Stimulated activated CD4-positive, alpha-beta T cell treated with anti-CD3 and anti-CD28 coated beads, TNF-alpha, amount 100 ng/mL, for 24 hours (primary cell): ENCODE results near the gene CNTNAP5.

Experiments used
- DNase-seq, 3 experiments: peaks; one replicate each; pipeline ENCODE4 v3.0.0-alpha.2; 2020; ENCODE audit warnings: low read depth in 3 of 3

Gene CNTNAP5

DNA sequence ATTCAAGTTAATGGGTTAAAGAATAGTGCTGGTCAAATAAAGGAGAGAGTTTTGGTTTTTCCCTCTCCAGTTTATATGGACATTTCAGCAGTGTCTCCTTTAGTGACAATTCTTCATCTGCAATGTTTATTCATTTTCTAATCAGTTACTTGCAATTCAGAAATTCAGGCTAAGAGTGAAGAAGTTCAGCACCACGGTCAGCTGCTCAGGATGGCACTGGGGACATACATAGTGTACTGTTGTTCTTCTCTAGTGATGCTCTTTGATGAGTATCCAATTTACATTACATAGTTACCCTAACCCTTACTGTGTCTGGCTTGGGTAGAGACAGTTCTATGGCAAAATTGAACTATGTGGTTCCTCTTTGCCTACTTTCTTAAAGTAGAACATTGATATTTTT lies 412.7 kb downstream of the CNTNAP5 start:
- no peak for DNase-seq

DNA sequence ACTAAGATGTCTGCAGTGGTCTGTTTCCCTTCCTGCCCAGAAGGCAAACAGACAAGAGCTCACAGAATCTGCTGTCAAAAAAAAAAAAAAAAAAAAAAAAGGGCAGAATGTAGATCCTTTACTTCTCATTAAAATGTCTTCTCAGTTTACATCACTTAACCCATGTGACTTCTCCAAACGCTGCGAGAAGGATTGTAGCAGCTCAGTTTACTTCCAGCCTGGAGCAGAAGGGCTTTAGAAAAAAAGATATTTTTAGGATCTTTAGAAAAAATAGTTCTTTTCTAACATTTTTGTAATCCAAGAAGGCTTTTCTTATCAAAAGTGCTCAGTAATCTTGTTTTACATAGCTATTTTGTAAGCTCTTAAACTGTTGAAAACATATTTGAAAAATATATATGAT lies 425.4 kb downstream of the CNTNAP5 start:
- DNase-seq = no peak

DNA sequence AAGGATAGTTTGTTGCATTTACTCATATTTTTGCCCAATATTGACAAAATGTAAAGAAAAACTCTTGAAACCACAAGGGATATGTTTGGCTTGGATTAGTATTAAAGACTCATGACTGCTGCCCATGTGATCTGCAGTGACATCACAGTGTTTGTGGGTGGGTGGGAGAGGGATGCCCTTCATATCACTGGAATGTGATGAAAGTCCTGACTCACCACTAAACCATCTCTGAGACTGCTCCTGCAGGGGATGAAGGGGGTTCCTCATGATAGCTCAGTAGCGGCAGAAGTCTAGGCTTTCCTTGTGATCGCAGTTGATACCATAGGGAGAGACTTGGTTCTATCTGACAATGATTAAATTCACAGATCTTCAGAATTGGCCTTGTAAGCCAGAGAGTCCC lies 451.2 kb downstream of the CNTNAP5 start:
- DNase-seq = no peak

DNA sequence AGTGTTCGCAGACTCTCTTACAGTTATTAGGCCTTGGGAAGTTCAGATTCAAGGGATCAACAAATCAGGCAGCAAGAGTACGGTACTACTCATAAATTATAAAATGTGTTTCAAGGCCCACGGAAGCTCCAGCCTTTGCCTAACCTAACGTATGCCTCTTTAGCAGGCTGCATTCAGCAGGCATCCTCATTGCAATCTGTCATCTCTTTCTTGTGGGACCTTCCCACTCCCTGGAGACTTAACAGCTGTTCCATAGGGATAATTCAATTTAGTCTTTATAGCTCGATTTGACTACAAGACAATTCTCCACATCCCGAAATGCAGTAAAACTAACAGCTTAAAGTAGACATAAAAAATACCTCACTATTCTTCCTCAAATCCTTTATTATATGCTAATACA lies 453.7 kb downstream of the CNTNAP5 start:
- no peak for DNase-seq

DNA sequence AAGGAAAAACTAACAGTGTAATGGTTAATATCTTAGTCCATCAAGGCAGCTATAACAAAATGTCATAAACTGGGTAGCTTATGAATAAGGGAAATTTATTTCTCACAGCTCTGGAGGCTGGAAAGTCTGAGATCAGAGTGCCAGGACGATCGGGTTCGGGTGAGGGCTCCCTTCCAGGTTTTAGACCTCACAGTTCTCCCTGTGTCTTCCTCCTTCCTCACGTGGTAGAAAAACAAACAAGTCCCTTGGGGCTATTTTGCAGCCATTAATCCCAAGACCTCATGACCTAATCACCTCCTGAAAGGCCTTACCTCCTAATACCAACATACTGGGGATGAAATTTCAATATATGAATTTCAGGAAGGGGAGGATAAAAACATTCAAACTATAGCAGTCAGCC lies 455.9 kb downstream of the CNTNAP5 start:
- no peak for DNase-seq

DNA sequence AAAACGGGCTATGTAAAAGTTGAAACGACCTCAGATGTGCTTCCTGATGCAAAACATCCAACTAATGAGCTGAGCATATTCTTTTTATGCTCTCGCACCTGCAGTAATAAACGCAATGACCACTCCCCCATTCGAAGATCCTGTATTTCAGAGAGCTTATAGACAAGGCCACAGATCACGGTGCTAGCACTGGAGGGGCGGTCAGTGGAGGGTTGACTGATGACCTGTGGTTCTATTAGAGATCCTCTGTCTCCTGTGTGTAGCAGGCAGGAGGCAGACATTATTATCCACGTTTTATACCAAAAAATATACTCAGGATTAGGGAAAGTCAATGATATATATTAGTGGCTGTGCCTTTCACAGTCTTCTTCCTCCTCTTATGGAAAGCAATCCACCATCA lies 457.0 kb downstream of the CNTNAP5 start:
- no peak for DNase-seq

DNA sequence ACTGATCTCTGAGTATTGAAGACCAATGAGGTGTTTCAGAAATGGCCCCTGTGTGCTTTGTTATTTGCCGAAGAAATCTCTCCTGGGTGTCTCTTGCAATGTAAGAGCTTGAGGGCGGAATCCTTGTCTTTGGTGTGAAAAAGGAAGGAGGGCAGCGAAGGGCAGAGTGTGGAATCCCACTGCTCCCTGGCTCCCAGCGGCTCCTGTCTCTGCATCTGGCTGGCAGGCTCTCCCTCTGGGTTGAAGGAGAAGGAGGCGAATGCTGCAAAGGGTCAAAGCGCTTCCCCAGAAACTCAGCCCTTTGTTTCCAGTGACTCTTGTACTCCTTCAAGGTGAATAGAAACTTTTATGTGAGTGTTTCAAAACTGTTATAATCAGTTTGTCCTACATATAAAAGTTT lies 457.5 kb downstream of the CNTNAP5 start:
- no peak for DNase-seq

DNA sequence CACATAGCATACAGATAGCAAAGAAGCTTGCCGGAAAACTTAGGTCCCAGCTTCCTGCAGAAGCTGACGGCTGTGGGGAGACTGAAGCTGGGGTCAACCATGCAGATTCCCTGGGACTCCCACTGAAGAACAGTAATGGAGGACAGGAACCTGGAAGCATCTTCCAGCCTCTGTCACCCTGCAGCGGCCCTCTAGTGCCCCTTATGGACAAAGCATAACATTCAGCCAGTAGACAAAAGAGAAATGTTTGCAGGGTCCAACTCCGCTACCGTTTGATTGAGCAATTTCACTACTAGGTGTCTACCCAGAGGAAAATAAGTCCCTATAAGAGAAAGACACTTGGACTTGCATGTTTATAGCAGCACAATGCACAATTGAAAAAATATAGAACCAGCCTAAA lies 460.6 kb downstream of the CNTNAP5 start:
- DNase-seq = no peak

DNA sequence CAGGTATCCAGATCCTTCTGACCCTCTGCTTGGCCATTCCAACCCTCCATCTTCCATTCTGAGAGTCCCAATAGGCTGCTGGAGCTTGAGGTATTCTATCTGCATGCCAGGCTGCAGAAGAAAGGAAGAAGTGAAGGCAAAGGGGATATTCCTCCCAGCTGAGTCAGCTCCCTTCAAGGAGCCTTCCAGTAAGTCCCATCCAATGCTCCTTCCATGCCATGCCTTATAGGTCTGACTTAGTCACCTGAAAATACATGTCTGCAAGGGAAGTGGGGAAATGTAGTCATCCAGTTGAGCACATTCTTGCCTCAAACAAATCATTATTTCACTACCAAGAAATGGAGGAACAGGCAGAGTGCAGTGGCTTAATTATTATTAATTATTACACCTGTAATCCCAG lies 464.6 kb downstream of the CNTNAP5 start:
- no peak for DNase-seq

DNA sequence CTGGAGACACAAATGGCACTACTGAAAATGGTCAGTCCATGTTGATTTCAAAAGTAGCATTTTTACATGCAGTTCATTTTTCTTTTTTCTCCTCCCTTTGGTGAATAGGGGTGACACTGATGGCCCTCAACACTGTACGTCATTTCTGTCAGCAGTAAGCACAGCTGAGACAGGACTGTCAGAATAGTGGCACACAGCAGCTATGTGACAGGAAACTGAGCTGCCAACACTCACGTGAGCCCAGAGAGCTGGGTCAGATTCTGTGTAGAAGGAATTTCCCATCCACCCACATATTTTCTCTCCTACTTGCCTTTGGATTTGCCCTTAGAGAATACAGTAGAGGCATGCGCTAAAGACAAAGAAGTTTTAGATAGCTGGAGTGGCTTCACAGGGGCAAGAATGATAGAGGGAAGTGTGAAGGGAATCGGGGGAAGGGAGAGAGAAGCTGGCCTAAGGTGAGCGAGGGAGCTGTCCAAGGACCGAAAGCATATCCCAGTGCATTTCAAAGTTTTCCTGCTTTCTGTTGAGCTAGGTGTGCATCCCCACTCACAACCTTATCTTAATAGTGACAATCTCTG lies 476.6 kb downstream of the CNTNAP5 start:
- DNase-seq = no peak

DNA sequence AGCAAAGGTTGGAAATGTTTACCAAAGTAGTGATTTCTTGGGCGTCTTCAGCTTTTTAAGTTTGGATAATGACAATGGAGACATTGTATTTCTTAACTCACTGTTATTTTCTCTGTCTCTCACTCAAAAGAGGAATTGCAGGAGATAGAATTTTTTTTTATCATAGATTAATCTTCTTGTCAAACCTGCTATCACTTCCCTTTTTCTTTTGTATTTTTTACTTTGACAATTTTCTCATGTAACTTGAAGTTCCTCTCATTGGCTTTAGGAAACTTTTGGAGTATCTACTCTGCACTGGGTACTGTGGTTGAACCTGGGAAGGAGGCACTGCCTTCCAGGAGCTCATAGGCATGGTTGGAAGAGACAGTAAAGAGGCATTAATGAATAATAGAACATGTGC lies 489.1 kb downstream of the CNTNAP5 start:
- DNase-seq = no peak

DNA sequence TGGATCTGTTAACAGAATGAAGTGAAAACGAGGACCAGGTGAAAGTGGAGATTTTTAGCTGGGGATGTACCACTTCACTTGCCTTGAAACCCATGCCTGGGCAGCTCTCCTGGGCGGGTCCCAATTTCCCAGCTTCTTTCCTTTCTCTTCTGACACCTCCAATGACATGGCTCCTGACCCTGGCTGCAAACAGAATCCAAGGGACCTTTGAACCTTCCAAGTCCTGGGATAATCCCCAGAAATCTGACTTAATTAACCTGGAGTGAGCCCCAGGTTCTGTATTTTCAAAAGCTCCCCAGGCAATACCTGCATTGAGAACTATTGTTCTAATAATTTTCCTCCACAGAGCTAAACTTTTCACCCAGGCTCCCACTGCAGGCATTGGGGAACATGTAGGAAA lies 495.9 kb downstream of the CNTNAP5 start:
- no peak for DNase-seq

DNA sequence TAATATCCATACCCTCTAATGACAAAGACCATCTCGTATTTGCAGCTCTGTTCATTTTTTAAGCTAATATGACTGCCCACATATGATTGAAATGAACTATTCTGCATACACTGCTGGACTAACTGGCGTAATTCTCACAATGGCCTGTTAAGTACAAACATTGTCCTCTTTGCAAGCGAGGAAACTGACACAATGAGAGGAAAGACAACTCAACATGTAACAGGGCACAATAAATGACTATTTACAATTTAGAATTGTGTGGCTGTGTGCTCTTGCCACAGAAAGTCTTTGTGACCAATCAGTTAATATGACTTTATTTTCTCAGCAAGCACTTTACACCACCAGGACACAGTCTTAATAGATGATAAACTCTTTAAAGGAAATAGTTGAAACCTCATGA lies 498.0 kb downstream of the CNTNAP5 start:
- DNase-seq = no peak

DNA sequence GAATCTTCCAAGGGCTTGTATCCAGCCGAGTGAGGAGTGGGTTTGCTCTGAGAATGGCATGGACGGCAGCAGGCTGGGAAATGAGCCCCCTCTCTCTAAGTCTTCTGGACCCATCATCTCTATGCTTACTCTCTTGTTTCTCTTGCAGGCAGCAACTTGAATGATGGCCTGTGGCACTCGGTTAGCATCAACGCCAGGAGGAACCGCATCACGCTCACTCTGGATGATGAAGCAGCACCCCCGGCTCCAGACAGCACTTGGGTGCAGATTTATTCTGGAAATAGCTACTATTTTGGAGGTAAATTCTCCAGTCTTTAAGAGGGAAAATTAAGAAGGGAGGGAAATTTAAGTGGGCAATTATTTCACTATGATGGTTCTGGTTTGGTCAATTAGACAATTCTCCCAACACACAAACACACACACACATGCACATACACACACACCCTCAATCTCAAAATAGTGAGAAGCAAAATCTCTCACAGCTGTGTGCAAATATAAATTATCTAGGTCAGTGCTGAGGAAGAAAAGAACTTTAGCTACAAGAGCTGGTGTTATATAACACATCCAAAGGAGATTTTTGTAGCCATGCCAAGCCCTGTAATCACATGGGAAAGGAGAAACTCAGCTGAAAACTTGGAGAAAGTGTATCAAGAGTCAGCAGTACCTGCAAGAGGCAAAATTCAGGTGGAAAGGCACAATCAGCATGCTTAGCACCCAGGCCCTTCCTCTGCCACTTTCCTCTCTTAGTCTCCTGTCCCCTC lies 499.2 kb downstream of the CNTNAP5 start:
- DNase-seq = no peak

DNA sequence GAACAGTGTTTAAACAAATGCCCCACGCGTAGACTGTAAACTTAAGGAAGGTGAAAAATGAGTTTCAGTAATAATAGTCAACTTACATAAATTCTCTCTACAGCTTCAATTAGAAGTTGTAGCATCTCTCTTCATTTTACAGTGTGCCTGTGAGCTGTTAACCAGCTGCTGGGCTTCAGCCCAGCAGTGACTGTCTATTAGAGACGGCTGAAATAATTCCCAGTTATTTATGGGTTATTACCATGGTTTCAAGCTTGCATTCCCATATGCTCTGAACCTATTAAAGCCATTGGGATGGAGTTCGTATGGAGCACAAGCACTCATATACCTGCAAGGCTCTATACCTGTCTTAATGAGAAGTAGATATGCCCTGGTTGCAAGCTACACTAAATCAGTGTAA lies 501.1 kb downstream of the CNTNAP5 start:
- no peak for DNase-seq

DNA sequence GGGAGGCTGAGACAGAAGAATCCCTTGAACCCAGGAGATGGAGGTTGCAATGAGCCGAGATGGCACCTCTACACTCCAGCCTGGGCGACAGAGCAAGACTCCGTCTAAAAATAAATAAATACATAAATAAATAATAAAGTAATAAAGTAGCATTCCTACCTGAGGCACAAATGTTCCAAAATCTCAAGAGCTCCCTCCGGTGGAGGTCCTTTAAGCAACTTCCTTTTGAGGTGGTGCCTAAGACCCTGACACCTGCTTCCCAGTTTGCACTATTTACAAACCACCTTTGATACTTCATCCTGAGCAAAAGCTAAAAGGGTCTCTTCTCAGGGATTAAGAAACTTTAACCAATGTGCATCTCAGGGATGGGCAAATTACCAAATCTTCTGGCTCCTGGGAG lies 505.1 kb downstream of the CNTNAP5 start:
- DNase-seq = no peak

DNA sequence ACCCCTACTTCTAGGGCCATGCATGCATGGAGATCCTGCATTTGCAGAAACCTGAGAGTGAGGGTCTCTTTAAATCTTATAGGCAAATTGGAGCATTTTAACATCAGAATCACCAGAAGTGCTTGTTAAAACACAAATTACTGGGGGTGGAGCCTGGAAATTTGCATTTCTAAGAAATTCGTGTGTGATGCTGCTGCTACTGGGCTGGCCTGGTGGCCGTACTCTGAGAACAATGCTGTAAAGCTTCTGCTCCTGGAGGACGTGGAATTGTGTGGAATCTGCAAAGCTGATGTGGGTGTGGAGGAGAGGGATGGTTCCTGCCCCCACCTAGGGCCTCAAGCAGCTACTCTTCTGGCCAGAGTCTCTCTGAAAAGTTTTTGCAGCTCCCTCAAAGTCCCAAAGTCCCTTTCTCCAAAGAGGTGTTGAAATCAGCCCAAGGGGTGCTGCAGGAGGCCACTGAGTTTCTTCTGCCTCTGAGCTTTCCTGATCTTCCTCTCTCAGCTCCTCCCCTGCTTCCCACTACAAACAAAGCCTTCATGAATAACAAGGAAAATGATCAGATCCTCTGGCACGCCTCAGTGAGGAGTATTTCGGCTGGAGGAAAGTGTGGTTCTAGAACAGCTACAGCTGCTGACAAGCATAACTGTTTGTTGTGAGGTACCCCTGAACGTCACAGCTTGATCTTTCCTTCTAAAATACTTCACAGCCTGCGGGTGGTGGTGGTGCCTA lies 508.3 kb downstream of the CNTNAP5 start:
- no peak for DNase-seq

DNA sequence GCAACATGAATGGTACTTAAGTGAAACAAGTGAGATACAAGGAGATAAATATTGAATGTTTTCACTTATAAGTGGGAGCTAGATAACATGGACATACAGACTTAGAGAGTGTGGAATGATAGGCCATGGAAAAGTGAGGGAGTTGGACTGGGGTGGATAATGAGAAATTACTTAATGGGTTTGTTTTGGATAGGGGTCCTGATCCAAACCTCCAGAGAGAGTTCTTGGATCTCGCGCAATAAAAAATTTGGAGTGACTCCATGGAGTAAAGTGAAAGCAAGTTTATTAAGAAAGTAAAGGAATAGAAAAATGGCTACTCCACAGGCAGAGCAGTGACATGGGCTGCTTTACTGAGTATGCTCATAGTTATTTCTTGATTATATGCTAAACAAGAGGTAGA lies 508.9 kb downstream of the CNTNAP5 start:
- DNase-seq = no peak

DNA sequence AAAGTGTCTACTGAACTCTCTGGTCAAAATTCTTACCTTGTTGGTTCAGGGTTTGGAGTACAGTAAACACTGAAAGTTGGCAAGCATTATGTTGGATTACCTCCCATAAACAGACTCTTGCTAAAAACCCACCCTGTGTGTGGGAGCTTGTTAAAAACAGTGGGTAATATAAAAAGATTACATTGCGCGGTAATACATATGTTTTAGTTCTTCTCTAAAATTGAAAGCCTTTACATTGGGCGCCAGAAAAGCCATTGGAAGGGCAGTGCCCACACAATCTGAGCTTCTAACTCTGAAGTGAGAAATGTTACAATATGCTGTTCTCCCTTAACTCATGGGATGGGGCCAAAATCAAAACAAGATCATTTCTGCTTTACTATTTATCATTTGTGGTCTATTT lies 510.7 kb downstream of the CNTNAP5 start:
- no peak for DNase-seq

DNA sequence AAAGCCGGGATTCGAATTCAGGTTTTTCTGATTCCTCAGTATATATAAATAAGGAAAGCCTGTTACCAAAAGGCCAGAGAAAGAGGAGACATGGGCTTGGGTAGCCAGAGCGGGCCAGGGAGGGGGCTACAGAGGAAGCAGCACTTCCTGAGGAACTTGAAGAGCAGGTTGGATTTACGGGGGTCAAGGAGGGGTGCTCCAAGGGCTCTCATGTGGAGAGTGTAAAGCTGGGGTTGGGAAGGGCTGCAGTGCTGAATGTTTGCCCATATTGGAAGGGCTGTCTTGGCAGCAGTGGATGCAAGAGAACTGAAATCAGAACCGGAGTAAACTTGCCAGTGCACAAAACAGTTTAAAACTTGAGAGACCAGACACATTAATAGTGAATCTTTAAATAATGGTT lies 511.5 kb downstream of the CNTNAP5 start:
- DNase-seq = no peak

DNA sequence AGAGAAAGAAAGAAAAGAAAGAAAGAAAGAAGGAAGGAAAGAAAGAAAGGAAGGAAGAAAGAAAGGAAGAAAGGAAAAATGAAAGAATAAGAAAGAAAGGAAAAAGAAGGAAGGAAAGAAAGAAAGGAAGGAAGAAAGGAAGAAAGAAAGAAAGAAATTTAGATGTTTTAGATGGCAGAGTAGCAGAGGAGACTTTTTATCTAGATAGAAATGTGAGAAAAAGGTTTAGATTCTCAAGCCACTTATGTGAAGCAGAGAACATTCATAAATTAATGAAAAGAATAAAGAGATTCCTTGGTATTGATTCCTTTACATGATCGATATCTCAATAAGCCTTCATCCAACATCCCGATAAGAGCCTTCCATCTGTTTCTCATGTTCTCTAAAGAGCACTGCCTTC lies 513.5 kb downstream of the CNTNAP5 start:
- DNase-seq = no peak

DNA sequence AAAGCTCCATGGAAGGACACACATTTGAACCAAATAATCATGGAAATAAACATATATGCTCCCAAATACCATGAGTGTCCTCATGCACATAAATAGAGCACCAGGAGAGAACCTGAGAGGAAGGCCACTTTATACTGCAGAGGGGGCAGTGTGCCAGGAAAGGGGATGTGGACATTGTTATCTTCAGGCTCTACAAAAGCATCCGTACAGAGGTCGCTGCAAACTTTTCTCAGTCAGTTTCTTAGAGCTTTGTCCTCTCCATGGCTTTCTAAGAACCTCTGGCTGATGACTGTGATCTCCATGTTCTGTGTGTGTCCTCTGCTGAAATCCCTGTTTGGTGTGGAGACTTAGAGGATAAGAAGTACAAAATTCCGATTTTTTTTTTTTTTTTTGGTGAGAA lies 515.7 kb downstream of the CNTNAP5 start:
- no peak for DNase-seq

DNA sequence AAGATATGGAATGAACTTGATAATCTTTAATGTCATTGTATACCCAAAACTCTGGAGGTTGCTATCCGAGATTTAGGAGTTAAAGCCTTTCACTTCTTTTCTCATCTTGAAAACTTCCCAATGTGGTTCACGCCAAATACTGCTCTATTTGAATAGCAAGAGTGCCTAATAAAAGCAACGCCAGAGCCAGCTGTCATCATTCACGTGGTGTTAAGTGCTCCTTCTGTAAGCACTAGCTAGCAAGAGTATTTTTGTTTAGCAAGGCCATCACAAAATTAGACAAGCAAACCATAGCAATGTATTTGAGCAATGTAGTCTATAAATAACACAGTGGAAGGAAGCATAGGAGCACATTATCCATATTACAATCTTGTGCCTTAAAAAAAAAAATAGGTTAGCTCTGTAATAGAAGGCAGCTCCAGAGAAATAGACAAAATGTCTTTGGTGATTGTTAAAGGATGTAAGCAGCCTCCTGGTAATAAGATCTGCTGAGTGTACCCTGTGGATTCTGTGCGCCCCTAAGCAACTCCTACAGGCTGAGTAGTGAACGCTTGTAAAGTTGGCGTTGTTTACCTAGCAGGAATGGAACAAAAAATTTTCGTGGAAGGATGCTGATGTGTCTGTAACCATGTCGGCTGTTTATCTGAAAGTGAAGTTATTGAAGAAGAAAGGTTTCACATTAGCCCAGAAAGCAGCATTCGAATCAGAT lies 518.0 kb downstream of the CNTNAP5 start:
- no peak for DNase-seq
